Ishikawa (cell line): ENCODE results near the gene ACSL1.
A peak's percentile ranks its signal among the peaks of the same experiment; 100 is the strongest.

Source experiments
- CEBPB ChIP-seq: IDR thresholded peaks from 2 replicates; pipeline ENCODE4 v1.6.1; 2012
- CREB1 ChIP-seq: IDR thresholded peaks from 2 replicates; pipeline ENCODE4 v1.6.1; 2012; ENCODE audit warnings: low read depth
- EGR1 ChIP-seq: IDR thresholded peaks from 2 replicates; pipeline ENCODE4 v1.6.1; 2012
- EP300 ChIP-seq: IDR thresholded peaks from 2 replicates; pipeline ENCODE4 v1.6.1; 2012; ENCODE audit warnings: borderline replicate concordance
- FOXM1 ChIP-seq: IDR thresholded peaks from 2 replicates; pipeline ENCODE4 v1.6.1; 2012; ENCODE audit warnings: low read depth, borderline replicate concordance
- NFIC ChIP-seq: IDR thresholded peaks from 2 replicates; pipeline ENCODE4 v1.6.1; 2012
- RAD21 ChIP-seq: IDR thresholded peaks from 2 replicates; pipeline ENCODE4 v1.6.1; 2012; ENCODE audit warnings: low read depth
- TAF1 ChIP-seq: IDR thresholded peaks from 2 replicates; pipeline ENCODE4 v1.6.1; 2012; ENCODE audit warnings: low read depth, mild to moderate bottlenecking
- TCF12 ChIP-seq: IDR thresholded peaks from 2 replicates; pipeline ENCODE4 v1.6.1; 2012; ENCODE audit warnings: low read depth
- TEAD4 ChIP-seq: IDR thresholded peaks from 2 replicates; pipeline ENCODE4 v1.6.1; 2012
- YY1 ChIP-seq: IDR thresholded peaks from 2 replicates; pipeline ENCODE4 v1.6.1; 2012; ENCODE audit warnings: low read depth
- ZBTB7A ChIP-seq: IDR thresholded peaks from 2 replicates; pipeline ENCODE4 v1.6.1; 2012; ENCODE audit warnings: low read depth
- TF ChIP-seq, protein P1 (sequence below): IDR thresholded peaks from 2 replicates; pipeline ENCODE4 v1.6.1; 2012; ENCODE audit warnings: low read depth, mild to moderate bottlenecking
- TF ChIP-seq, protein P2 (sequence below): IDR thresholded peaks from 2 replicates; pipeline ENCODE4 v1.6.1; 2012
- TF ChIP-seq, protein P3 (sequence below): IDR thresholded peaks from 2 replicates; pipeline ENCODE4 v1.6.1; 2012

The ACSL1 gene

DNA sequence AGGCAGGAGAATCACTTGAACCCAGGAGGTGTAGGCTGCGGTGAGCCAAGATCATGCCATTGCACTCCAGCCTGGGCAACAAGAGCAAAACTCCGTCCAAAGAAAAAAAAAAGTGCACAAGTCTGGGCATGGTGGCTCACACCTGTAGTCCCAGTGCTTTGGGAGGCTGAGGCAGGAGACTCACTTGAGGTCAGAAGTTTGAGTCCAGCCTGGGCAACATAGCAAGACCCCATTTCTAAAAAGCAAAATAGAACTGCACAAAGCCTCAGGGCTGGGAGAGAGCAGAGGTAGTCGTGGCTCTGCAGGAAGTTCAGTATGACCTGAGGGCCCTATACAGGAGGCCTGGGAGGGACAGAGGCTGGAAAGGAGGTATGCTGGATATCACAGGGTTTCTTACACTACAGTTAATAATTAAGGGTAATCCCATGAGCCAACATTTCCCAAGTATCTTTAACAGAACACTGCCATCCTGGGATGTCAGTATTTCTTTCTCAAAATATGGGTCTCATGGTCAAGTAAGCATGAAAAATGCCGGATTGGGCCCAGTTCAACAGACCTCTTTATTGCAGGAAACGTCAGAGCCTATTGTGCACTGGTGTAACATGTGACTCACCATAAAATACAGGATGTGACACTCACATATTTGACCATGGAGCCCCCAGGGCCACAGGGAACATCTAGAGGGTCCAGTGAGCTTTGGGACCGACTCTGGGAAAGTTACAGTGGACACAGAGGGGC, 37.8 kb downstream of the ACSL1 start:
- peak; percentile 72; the same call in 1 of the 2 replicates for TF ChIP-seq FOXM1
- no peak for TF ChIP-seq YY1
- TF ChIP-seq, protein P1, sequence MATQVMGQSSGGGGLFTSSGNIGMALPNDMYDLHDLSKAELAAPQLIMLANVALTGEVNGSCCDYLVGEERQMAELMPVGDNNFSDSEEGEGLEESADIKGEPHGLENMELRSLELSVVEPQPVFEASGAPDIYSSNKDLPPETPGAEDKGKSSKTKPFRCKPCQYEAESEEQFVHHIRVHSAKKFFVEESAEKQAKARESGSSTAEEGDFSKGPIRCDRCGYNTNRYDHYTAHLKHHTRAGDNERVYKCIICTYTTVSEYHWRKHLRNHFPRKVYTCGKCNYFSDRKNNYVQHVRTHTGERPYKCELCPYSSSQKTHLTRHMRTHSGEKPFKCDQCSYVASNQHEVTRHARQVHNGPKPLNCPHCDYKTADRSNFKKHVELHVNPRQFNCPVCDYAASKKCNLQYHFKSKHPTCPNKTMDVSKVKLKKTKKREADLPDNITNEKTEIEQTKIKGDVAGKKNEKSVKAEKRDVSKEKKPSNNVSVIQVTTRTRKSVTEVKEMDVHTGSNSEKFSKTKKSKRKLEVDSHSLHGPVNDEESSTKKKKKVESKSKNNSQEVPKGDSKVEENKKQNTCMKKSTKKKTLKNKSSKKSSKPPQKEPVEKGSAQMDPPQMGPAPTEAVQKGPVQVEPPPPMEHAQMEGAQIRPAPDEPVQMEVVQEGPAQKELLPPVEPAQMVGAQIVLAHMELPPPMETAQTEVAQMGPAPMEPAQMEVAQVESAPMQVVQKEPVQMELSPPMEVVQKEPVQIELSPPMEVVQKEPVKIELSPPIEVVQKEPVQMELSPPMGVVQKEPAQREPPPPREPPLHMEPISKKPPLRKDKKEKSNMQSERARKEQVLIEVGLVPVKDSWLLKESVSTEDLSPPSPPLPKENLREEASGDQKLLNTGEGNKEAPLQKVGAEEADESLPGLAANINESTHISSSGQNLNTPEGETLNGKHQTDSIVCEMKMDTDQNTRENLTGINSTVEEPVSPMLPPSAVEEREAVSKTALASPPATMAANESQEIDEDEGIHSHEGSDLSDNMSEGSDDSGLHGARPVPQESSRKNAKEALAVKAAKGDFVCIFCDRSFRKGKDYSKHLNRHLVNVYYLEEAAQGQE = no peak
- TF ChIP-seq CREB1 = no peak; the same call in 1 of the 2 replicates
- TF ChIP-seq TAF1 = no peak
- TF ChIP-seq, protein P2, sequence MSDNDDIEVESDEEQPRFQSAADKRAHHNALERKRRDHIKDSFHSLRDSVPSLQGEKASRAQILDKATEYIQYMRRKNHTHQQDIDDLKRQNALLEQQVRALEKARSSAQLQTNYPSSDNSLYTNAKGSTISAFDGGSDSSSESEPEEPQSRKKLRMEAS = no peak
- TF ChIP-seq EP300 = peak; percentile 85
- peak; percentile 8; the same call in 1 of the 2 replicates for TF ChIP-seq RAD21
- TF ChIP-seq NFIC = peak; percentile 73
- TF ChIP-seq, protein P3, sequence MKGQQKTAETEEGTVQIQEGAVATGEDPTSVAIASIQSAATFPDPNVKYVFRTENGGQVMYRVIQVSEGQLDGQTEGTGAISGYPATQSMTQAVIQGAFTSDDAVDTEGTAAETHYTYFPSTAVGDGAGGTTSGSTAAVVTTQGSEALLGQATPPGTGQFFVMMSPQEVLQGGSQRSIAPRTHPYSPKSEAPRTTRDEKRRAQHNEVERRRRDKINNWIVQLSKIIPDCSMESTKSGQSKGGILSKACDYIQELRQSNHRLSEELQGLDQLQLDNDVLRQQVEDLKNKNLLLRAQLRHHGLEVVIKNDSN = peak; percentile 64
- peak; percentile 70; the same call in 1 of the 2 replicates for TF ChIP-seq TCF12
- no peak for TF ChIP-seq ZBTB7A
- TF ChIP-seq EGR1 = no peak
- no peak for TF ChIP-seq CEBPB
- peak; percentile 77 for TF ChIP-seq TEAD4

DNA sequence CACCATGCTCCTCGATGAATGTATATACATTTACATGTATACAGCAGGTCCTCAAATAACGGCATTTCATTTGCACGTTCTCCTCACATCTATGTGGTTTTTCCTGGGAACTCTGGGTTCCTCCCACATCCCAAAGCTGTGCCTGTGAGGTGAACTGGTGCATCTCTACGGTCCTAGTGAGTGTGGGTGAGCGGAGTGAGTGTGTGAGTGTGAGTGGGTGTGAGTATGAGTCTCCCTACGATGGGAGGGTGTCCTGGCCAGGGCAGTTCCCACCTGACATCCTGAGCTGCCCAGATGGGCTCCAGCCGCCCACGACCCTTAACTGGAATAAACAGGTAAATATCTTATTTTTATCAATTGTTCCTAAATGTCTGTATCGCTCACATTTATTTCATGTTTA, 40.0 kb downstream of the ACSL1 start:
- TF ChIP-seq YY1 = no peak
- no peak for TF ChIP-seq ZBTB7A
- TF ChIP-seq, protein P2 = no peak
- no peak for TF ChIP-seq CEBPB
- TF ChIP-seq, protein P3 = no peak
- TF ChIP-seq TCF12 = no peak
- no peak for TF ChIP-seq TAF1
- TF ChIP-seq, protein P1 = no peak
- no peak for TF ChIP-seq FOXM1
- TF ChIP-seq TEAD4 = no peak

DNA sequence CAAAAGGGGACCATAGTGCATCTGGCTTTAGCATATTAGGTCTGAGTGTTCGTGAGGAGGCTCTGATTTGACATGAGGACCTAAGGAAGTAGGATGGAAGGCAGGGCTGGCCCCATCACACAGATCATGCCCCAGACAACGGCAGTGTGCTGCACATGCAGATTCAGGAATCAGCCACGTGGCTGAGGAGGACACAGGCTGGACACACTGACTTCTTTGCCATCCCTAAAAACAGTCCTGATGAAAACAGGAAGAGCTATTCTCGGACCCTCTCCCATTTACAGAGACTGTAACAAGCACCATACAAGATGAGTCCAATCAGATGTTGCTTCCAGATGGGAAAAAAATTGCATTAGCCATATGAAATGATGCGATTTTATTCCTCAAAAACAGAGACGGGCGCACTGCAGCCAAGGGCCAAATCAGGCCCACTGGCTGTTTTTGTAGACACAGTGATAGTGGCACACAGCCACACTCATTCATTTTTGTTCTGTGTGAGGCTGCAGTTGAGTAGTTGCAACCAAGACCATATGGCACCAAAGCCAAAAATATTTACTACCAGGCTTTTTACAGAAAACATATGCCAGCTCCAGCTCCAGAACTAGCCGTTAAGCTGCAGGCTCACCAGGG, 41.0 kb downstream of the ACSL1 start:
- TF ChIP-seq CREB1 = no peak
- TF ChIP-seq RAD21 = no peak
- TF ChIP-seq, protein P3 = no peak
- TF ChIP-seq EGR1 = no peak
- TF ChIP-seq, protein P2 = no peak
- TF ChIP-seq EP300 = no peak
- TF ChIP-seq TAF1 = no peak
- TF ChIP-seq FOXM1 = no peak
- TF ChIP-seq, protein P1 = no peak
- no peak for TF ChIP-seq NFIC
- TF ChIP-seq CEBPB = no peak
- TF ChIP-seq TEAD4 = no peak
- no peak for TF ChIP-seq ZBTB7A
- no peak for TF ChIP-seq TCF12
- TF ChIP-seq YY1 = no peak
